ENCODE data around the gene RPL32. TPM values are rescaled to one million over a fixed set of nuclear protein-coding genes. Genes with fewer than 3 reads are reported as not detected.

Gene RPL32
- polyA plus RNA-seq, 1 donor from 2014 or later = 1,160 TPM

- H3K9me2 ChIP-seq (ENCODE audit: insufficient read depth, low read length) = no peaks in the 10 kb centered on the region
- H3K4me3 ChIP-seq (ENCODE audit: low read length) = no peak overlapping the region
- H3K9ac ChIP-seq (ENCODE audit: low read length) = no peak overlapping the region
- H3K27ac ChIP-seq (ENCODE audit: low read length) = no peak overlapping the region
- no peak overlapping the region for H3K4me2 ChIP-seq (ENCODE audit: low read length)
- no peaks in the 10 kb centered on the region for H3F3A ChIP-seq (ENCODE audit: insufficient read depth, low read length, poor library complexity, severe bottlenecking)
- H3K27me3 ChIP-seq (ENCODE audit: insufficient read depth, low read depth, low read length) = no peaks in the 10 kb centered on the region
- H2AFZ ChIP-seq (ENCODE audit: low read depth, low read length) = no peak overlapping the region
- H3K79me2 ChIP-seq (replicated peaks; ENCODE audit: insufficient read depth, low read length) = no peaks in the 10 kb centered on the region
- H4K20me1 ChIP-seq (ENCODE audit: insufficient read depth) = no peaks in the 10 kb centered on the region
- TF ChIP-seq EZH2 (IDR thresholded peaks at IDR 0.05; ENCODE audit: borderline replicate concordance, insufficient read depth, low read length, poor library complexity, severe bottlenecking) (no peak), TAF1 (IDR thresholded peaks at IDR 0.05; ENCODE audit: low read depth) (no peak), RAD21 (conservative IDR thresholded peaks at IDR 0.05) (no peak)
- TF ChIP-seq, protein P1, sequence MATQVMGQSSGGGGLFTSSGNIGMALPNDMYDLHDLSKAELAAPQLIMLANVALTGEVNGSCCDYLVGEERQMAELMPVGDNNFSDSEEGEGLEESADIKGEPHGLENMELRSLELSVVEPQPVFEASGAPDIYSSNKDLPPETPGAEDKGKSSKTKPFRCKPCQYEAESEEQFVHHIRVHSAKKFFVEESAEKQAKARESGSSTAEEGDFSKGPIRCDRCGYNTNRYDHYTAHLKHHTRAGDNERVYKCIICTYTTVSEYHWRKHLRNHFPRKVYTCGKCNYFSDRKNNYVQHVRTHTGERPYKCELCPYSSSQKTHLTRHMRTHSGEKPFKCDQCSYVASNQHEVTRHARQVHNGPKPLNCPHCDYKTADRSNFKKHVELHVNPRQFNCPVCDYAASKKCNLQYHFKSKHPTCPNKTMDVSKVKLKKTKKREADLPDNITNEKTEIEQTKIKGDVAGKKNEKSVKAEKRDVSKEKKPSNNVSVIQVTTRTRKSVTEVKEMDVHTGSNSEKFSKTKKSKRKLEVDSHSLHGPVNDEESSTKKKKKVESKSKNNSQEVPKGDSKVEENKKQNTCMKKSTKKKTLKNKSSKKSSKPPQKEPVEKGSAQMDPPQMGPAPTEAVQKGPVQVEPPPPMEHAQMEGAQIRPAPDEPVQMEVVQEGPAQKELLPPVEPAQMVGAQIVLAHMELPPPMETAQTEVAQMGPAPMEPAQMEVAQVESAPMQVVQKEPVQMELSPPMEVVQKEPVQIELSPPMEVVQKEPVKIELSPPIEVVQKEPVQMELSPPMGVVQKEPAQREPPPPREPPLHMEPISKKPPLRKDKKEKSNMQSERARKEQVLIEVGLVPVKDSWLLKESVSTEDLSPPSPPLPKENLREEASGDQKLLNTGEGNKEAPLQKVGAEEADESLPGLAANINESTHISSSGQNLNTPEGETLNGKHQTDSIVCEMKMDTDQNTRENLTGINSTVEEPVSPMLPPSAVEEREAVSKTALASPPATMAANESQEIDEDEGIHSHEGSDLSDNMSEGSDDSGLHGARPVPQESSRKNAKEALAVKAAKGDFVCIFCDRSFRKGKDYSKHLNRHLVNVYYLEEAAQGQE (IDR thresholded peaks at IDR 0.05; ENCODE audit: borderline replicate concordance) = no peak
- no peaks in the 10 kb centered on the region for H3K9me3 ChIP-seq (ENCODE audit: low read length)
- H3K36me3 ChIP-seq (ENCODE audit: insufficient read depth, low read length) = no peaks in the 10 kb centered on the region
Observed at GRCh38 chr3:12885583-12885930, 44.2 kb upstream of the RPL32 start.

- Histone ChIP-seq H3K27ac (ENCODE audit: low read length) (no peak overlapping the region), H4K20me1 (ENCODE audit: insufficient read depth) (no peaks in the 10 kb centered on the region), H2AFZ (ENCODE audit: low read depth, low read length) (no peak overlapping the region), H3K27me3 (ENCODE audit: insufficient read depth, low read depth, low read length) (no peaks in the 10 kb centered on the region), H3K79me2 (replicated peaks; ENCODE audit: insufficient read depth, low read length) (no peaks in the 10 kb centered on the region), H3F3A (ENCODE audit: insufficient read depth, low read length, poor library complexity, severe bottlenecking) (no peaks in the 10 kb centered on the region), H3K9me2 (ENCODE audit: insufficient read depth, low read length) (no peaks in the 10 kb centered on the region), H3K4me3 (ENCODE audit: low read length) (no peak overlapping the region), H3K36me3 (ENCODE audit: insufficient read depth, low read length) (no peaks in the 10 kb centered on the region), H3K9ac (ENCODE audit: low read length) (no peak overlapping the region), H3K4me2 (ENCODE audit: low read length) (no peak overlapping the region), H3K9me3 (ENCODE audit: low read length) (no peaks in the 10 kb centered on the region)
- TF ChIP-seq MXI1 (conservative IDR thresholded peaks at IDR 0.05; ENCODE audit: poor library complexity, severe bottlenecking) (no peak), SMC3 (conservative IDR thresholded peaks at IDR 0.05; ENCODE audit: poor library complexity) (no peak), RAD21 (conservative IDR thresholded peaks at IDR 0.05) (no peak), TAF1 (IDR thresholded peaks at IDR 0.05; ENCODE audit: low read depth) (no peak), EP300 (conservative IDR thresholded peaks at IDR 0.05; ENCODE audit: poor library complexity, severe bottlenecking) (no peak), CTCF (IDR thresholded peaks at IDR 0.05; ENCODE audit: poor library complexity, severe bottlenecking) (no peak), EZH2 (IDR thresholded peaks at IDR 0.05; ENCODE audit: borderline replicate concordance, insufficient read depth, low read length, poor library complexity, severe bottlenecking) (no peak), POLR2AphosphoS5 (IDR thresholded peaks at IDR 0.05) (no peak)
- TF ChIP-seq, protein P1 (IDR thresholded peaks at IDR 0.05; ENCODE audit: borderline replicate concordance) = no peak
Observed at GRCh38 chr3:12884790-12885582, 43.6 kb upstream of the RPL32 start.
